Stimulated activated naive CD4-positive, alpha-beta T cell (primary cell): ENCODE data around the gene NTNG1.

ENCODE experiments used
- DNase-seq, 6 experiments: peaks; one replicate each; lab custom pipeline; 2025; lab: John Stamatoyannopoulos, UW

Gene NTNG1

GRCh38 chr1:107413546-107413945 lies 272.7 kb downstream of the NTNG1 start:
- no peak for DNase-seq

- DNase-seq, result no peak
These were observed 273.1 kb downstream of the NTNG1 start for GRCh38 chr1:107413951-107414350.

GRCh38 chr1:107414550-107414949 lies 273.7 kb downstream of the NTNG1 start:
- DNase-seq, result no peak

- DNase-seq, result no peak
These were observed 274.4 kb downstream of the NTNG1 start for GRCh38 chr1:107415241-107415640.

- no peak for DNase-seq
These were observed 278.2 kb downstream of the NTNG1 start for GRCh38 chr1:107419003-107419402.

GRCh38 chr1:107422901-107423300 lies 282.1 kb downstream of the NTNG1 start:
- no peak for DNase-seq

- DNase-seq, result no peak
These were observed 289.8 kb downstream of the NTNG1 start for GRCh38 chr1:107430540-107431228.

- DNase-seq, result no peak
These were observed 291.3 kb downstream of the NTNG1 start for GRCh38 chr1:107432108-107432507.

- no peak for DNase-seq
These were observed 292.2 kb downstream of the NTNG1 start for GRCh38 chr1:107433068-107433467.

- no peak for DNase-seq
These were observed 293.0 kb downstream of the NTNG1 start for GRCh38 chr1:107433635-107434360.

GRCh38 chr1:107434361-107434693 lies 293.5 kb downstream of the NTNG1 start:
- DNase-seq, result no peak

GRCh38 chr1:107436552-107437241 lies 295.9 kb downstream of the NTNG1 start:
- DNase-seq, result no peak

GRCh38 chr1:107439567-107439966 lies 298.7 kb downstream of the NTNG1 start:
- DNase-seq, result no peak

GRCh38 chr1:107442551-107442950 lies 301.7 kb downstream of the NTNG1 start:
- DNase-seq, result no peak

- DNase-seq, result no peak
These were observed 302.2 kb downstream of the NTNG1 start for GRCh38 chr1:107443027-107443426.

- DNase-seq, result no peak
These were observed 303.0 kb downstream of the NTNG1 start for GRCh38 chr1:107443860-107444259.

- DNase-seq, result no peak
These were observed 303.5 kb downstream of the NTNG1 start for GRCh38 chr1:107444302-107444701.

- no peak for DNase-seq
These were observed 308.5 kb downstream of the NTNG1 start for GRCh38 chr1:107449326-107449725.

- no peak for DNase-seq
These were observed 310.2 kb downstream of the NTNG1 start for GRCh38 chr1:107450899-107451664.

- DNase-seq, result no peak
These were observed 310.9 kb downstream of the NTNG1 start for GRCh38 chr1:107451715-107452114.

GRCh38 chr1:107454791-107455190 lies 314.0 kb downstream of the NTNG1 start:
- DNase-seq, result no peak

GRCh38 chr1:107457989-107458388 lies 317.1 kb downstream of the NTNG1 start:
- no peak for DNase-seq
